GM04503 (cell line): ENCODE data around the gene CILP2.

Source experiments
- DNase-seq: peaks from one replicate; pipeline ENCODE4 v3.0.0-alpha.2; 2012; ENCODE audit warnings: low read depth

Gene CILP2

DNA sequence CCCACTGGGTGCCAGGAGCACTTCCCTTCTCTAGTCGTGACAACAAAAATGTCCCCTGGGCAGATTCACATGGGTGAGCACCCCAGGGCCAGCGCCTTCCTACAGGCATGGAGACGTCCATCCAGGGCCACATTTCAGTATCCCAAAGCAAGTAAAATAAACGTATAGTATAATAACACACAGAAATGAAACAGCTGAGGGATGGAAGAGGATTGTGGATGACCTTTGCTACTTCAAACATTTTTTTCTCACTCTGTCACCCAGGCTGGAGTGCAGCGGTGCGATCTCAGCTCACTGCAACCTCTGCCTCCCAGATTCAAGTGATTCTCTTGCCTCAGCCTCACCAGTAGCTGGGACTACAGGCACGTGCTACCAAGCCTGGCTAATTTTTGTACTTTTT, 28.2 kb downstream of the CILP2 start:
- DNase-seq: no peak

DNA sequence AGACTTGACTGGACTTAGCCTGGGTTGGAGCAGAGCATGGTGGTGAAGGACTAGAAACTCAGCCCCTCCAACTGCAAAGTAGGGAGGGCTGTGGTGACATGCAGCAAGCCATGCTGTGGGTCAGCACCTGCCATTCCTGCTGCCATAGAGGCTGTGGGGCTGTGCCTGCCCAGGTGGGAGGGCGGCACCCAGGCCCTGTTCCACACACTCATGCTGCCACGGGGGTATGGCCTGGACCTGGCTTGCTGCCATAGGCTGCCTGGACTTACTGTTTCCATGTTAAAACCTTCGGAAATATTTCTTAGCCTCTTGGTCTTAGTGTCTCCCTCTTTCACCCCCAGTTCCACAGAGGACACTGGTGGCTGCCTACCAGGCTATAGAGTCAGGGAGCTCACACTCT, 29.3 kb downstream of the CILP2 start:
- no peak for DNase-seq

DNA sequence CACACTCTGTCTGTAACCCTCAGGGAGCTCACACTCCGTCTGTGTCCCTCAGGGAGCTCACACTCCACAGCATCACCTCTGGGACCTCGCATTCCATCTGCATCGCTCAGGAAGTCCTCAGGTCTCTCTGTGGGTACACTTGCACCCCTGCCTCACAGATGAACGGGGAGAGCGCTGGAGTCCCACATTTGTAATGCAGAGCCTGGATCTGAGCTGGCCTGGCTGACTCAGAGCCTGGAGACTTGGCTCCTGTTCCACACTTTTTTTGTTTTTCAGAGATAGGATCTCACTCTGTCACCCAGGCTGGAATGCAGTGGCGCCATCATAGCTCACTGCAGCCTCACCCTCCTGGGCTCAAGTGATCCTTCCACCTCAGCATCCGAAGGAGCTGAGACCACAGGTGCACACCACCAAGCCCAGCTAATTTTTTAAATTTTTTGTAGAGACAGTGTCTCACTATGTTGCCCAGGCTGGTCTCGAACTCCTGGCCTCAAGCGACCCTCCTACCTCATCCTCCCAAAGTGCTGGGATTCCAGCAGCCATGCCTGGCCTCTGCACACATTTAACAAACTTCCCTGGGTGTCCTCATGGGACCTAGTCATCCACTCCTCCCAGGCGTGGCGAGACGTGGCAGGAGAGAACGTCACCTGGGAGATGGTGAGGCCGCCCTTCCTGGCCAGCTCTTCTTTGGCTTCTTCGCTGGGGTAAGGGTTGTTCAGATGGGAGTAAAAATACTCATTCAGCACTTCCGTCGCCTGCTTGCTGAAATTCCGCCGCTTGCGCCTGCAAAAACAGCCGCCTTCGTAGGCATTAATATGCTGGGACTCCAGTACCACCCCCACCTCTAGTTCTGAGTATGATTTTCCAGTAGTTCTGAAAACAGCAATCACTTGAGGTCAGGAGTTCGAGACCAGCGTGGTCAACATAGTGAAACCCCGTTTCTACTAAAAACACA, 31.0 kb downstream of the CILP2 start:
- DNase-seq: no peak

DNA sequence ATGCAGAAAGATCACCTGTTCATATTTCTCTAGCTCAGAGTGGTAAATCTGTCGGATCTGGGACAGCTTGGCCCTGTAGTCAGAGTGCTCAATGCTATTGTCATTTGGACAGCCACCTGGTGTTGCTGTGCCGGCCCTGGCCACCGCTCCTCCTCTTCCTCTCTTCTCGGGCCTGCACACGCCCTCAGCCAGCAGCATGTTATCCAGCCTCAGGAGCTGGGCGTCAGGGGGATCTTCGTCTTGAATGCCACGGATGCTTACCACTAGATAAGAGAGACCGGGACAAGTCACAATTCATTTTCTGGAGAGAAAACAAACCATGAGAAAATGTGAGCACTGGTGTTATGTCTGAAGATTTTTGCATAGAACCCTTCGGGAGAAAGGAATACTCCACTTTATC, 32.5 kb downstream of the CILP2 start:
- DNase-seq: no peak

GRCh38 chr19:19571071-19571786, 33.2 kb downstream of the CILP2 start:
- no peak for DNase-seq

GRCh38 chr19:19575411-19575810, 37.3 kb downstream of the CILP2 start:
- DNase-seq: no peak

DNA sequence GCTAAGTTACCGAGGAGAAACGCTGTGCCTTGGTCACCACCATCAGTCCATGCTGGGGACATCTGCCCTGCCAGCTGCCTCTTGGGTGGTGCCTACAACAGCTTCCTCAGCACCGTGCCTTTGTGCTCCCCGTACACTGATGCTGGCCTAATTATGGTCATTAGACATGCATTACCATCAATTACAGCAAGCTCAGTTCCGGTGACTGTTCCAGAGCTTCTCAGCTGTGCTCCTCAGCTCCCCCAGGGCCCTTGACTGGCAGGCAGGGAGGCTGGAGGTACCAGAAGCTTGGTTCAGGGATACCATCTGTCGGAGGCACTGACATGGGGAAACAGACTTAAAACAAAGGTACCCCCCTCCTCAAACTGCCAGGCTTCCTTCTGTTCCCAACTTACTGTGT, 40.2 kb downstream of the CILP2 start:
- DNase-seq: no peak

DNA sequence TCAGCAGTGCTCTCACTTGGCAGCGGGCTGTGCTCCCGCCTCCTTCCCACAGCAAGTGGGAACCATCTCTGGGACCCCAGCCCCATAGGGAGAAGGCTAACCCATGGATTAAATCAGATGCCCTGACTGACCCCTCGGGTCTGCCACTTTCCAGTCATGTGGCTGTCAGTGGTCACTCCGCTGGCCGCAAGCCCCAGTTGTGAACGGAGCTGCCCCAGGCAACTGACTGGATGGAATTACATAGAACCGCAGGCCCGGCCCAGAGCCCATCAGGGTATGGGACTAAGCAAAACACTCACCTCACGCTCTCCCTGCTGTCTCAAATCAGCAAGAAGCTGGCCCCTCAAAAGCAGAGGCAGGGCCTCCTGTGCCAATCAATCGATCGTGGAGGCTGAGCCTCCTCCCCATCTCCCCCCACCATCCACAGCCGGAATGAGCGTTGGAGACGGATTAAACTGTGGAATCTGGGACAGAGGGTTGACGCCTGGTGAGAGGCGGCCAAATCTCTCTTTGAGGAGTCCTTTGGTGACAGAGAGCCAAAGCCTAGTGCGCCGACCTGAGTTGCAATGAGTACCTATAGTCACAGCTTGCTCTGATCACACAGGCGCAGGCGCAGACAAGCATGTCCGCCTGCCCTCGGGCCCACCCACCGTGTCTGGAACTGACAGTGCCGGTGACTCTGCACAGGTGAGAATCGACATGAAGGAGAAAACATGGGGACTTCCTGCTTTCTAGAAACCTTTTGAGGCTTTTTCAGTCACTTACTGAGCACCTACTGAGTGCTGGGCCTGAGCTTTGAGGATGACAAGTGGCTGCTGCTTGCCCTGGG, 41.7 kb downstream of the CILP2 start:
- DNase-seq: no peak

GRCh38 chr19:19580418-19580817, 42.4 kb downstream of the CILP2 start:
- DNase-seq: no peak

- no peak for DNase-seq
Measured at GRCh38 chr19:19581391-19581790, 43.3 kb downstream of the CILP2 start.

DNA sequence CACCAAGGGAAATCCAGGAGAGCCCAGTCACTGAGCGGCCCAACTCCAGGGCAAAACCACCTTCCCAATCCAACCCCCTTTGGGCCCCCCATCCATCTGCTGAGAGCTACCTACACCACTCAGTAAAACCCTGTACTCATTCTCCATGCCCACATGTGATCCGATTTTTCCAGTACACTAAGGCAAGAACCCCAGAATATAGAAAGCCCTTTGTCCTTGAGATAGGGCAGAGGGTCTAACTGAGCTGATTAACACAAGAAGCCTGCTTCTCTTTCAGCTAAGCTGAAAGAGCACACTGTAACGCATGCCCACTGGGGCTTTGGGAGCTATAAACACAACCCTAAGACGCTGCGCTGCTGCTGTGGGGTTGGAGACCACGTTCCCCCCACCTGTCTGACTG, 44.4 kb downstream of the CILP2 start:
- no peak for DNase-seq

DNA sequence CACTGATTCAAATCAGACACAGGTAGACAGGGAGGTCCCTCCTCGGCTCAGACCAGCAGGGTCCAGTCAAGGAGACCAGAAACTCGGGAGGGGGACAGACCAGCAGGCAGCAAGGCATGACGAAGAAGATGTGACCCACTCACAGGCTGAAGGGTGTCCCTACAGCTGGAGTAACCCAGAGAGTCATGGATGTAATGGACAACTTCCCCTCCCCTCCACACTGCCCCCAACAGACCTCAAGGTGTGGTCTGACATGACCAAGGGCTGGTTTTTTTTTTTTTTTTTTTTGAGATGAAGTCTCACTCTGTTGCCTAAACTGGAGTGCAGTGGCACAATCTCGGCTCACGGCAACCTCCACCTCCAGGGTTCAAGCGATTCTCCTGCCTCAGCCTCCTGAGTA, 46.3 kb downstream of the CILP2 start:
- DNase-seq: no peak

GRCh38 chr19:19587771-19588170, 49.7 kb downstream of the CILP2 start:
- no peak for DNase-seq

GRCh38 chr19:19588546-19588945, 50.5 kb downstream of the CILP2 start:
- no peak for DNase-seq

DNA sequence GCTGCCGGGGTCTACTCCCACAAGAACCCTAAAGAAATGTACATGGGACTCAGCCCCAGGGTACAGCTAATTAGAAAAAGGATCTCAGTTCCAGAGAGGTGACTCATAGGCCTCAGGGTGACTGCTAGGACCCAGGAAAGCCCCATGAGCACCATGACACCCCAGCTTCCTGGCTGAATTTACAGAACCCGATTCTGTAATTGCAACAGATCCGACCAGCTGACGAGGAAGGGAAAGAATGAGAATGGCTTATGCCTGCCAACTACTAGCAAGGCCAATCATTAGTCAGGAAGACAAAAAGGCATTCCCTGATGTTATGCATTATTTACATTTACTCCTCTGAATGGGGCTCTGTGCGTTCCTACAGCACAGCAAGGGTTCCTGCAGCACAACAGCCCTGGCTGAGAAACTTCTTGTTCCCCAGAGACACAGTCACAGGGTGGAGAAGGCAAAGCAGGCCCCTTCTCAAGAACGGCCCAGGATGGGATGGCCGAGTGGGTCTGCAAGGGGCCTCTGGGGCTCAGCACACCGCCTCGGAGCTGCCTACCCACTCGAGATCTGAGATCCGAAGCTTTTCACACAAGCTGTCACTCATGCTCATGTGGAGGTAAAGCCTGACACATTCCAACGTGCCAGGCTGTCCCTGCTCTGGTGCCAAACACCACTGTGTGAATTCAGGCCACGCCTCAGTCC, 53.2 kb downstream of the CILP2 start:
- DNase-seq: peak; percentile 95

DNA sequence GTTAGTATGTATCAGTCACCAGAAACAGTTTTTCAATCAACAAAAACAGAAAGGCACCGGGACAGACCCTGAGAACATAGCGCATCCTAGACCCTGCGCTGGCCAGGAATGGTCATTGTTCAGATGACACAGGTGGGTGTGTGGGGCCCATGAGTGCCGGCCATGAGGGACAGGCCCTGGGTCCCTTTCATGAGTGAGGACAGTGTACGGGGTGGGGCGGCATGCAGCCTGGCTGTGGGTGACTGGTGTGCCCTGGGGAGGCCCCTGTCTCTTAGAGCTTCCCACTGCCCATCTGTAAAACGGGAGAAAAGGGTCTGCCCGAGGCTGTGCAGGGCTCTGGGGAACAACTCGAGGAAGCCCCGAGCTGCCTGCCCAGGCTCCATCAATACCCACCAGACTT, 54.6 kb downstream of the CILP2 start:
- DNase-seq: no peak

GRCh38 chr19:19594381-19594780, 56.3 kb downstream of the CILP2 start:
- DNase-seq: no peak

DNA sequence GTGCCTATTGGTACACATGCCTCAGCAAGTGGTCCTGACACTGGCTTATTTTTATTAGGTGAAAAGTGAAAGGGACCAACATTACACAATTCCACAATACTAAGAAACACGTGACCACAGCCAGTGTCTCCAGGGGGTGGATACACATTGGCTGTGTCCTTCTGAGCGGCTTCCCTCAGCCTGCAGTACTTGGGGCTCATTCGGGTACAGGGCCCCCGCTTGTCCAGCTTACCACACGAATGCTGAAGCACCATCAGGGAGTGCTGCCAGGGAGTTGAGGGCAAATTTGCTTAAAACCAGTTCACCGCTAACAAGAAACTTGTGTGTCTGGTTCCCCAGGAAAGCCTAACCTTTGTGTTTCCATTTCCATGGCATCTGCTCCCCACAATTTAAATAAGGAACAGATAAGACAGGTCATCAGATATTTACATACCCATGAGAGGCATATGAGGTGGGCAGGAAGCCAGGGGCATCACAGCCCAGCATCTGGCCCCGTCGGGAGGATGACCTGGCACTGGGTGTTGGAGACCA, 57.2 kb downstream of the CILP2 start:
- DNase-seq: no peak
